AG08396 (cell line): ENCODE data around the gene CHAT.

ENCODE experiments used
- DNase-seq: peaks from one replicate; pipeline ENCODE4 v3.0.0; 2012; ENCODE audit warnings: low spot score, mixed read lengths

CHAT gene

DNA sequence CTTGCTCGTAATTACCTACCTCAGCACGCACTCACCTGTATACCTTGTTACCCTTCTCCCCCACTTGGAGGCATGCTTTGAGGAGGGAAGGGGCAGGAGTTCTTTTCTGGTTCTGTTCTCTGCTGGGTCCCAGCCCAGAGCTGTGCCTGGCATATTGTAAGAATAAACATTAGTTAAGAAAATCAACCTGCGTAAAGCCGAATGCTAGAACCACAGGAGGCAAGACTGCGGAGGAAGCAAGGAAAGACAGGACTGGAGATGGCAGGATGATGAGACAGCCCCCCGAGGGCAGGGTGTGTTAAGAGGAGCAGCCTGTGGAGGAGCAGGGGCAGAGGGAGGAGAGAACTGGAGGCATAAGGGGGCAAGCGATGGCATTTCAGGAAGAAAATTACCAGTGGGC is 75.1 kb downstream of the CHAT start:
- no peak for DNase-seq

DNA sequence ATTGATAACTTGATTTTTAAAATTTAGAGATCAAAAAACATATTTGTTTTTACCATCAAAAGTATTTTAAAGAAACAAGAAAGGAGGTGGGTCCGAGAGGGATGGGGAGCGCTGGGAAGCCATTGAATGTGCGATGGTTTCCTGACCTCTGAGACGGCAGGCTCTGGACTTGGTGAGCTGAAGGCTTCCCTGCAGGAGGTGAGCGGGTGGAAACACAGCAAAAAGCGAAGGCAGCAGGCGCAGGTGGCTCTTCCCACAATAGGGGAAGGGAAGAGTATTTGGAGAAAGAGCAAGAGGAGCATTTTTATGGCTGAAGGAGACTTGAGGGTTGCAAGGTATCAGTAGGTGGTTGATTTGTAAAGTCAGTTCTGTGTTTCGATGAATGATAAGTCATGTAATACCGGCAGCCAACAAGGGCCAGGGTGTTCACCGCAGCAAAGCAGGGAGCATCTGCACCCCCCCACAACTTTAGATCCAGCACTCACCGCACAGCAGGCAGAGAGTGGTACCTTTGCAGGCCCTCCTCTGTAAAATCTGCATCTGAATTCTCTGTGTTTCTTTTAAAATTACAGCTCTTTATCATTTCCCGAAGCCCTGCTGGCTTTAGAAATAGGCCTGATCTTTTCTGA is 76.2 kb downstream of the CHAT start:
- no peak for DNase-seq

DNA sequence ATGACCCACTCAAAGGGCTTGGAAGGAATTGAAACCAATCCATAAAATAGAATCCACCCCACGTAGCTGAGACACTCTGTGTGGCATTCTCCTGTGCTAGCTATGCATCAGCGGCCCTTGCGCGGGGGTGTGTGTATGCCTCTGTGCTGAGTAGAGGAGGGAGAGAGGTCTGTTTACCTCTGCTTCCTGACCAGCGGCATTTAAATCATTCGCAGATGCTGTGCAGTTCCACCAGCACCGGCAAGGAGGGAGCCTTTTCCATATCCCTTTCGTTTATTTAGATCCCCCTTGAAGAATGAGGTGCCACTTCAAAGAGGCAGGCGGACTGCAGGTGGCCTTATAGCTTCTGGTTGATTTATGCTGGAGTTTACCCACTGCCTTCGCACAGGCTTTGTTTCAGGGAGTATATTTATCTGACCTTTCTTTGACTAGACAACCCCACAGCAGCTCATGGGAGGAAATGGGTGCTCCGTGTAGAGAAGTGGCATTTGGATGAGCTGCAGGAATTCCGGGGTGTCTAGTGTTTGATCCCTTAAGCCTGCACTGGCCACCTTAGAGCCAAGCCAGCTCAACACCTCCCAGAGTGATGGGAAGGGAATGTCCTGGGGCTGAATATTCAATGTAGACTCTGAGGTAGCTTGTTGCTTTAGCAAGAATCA is 77.0 kb downstream of the CHAT start:
- DNase-seq, result no peak

DNA sequence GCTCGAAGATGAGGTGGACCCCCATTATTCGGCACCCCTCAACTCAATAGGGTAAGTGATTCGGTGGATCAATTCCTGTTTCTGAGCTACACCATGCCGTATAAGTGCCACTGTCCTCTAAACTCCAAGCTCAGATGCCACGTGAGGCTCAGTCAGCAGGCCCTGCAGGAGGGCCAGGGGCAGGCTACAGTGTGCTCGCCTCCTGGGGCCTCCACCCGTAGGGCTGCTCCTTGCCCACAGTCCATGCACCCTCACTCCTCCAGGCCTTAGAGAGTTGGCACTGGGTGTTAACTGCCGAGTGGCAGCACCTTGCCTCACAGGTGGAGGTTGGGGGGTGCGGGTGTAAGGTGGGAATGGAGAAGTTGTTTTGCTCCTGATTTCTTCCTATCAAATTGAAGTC is 77.8 kb downstream of the CHAT start:
- no peak for DNase-seq

DNA sequence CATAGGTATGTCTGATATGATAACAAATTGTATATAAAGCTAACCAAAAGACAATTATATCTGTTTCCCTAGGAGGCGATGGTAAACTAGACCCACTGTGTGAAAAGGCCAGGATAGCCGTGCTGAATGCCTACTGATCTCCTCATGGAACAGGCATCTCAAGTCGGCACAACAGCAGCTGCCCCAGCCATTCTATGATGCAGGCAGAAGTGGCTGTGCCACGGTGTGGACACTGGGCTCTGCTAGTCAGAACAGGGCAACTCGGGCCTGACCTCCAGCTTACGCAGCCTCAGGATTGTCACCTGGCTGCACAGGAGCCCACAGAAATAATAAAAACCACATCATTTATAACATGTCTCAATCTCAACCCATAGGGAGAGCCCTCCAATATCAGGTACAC is 80.6 kb downstream of the CHAT start:
- DNase-seq, result no peak

DNA sequence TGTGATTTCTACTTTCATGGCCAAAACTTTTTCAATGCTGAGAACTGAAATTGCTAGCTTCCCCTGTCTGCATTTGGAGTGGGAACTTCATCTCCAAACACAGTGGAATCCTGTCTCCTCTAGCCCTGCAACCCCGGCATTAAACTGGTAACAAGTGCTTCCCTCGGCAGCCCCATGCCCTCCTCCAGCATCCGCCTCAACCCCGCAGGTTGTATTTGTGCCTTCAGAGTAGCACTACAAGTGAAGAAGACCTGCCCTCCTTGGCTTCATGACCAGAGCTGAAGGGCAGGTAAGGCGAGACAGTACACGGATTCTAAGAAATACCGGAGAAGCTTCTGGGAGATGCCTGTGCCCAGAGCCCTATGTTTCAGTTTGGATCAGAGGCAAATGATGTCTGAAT is 82.5 kb downstream of the CHAT start:
- DNase-seq, result no peak

DNA sequence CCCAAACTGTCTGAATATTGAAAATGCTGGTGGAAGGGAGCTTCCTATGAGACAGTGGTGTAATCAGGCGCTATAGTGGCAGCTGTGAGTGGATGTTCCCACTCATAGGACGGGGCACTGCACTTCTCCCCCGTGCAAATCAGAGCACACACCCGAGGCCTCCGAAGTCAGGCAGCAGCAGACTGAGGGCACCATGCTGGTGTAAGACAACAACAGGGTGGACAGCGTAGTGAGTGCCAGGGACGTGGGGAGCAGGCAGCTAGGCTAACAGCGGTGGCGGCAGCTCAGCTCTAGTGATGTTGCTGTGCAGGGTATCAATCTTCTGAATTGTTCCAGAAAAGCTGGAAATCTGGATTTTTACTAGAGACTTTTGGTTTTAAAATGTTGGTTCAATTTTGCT is 84.8 kb downstream of the CHAT start:
- DNase-seq, result no peak

DNA sequence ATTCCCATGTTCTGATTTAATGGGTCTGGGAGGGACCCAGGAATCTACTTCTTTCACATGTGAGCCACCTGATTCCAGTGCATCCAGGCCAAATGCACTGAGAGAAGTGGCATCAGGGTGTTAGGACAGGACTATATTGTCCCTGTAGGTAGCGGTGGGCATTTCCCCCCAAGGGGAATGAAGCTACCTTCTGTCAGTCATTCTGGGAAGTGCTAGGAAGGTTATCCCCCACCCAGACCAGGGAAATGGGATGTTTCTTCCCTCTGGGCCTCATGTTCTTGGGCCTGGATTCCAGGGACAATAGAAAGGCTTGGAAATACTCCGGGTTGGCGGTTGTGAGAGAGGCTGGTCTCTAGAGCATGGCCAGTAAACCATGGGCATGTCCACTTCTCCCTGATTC is 86.4 kb downstream of the CHAT start:
- DNase-seq, result no peak

DNA sequence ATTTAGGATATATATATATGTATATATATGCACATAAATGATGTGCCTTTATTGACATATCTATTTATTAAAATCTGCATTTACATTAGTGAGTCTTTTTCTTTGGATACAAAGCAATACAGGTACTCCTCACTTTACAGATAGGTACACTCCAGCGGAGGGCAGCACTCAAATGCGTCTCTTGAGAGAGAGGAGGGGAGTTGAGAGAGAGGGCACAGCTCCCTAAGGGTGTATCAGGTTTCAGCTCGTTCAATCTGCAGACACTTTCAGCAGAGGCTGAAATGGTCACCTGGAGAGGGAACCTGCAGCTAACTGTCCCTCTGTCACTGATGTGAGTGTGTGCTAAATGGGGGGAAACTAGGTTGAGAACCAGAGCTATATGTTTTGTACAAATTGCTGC is 87.2 kb downstream of the CHAT start:
- no peak for DNase-seq

DNA sequence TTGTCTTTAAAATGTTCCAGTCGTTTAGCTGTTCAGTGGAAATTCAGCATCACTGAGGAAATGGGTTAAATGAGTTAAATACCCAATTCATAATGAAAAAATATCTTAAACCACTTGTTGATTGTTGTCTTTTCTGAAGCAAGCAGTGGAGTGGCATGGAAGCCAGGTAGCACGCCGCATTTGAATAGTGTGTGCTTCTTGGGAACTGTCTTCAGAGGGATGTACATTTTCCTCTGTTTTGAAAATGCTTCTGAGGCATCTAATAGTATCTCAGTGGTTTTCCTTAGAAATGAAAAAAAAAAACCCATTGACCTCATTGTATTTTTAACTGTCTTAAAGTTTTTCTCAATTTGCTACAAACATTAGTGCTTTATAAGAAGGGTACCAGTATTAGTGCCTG is 93.7 kb downstream of the CHAT start:
- no peak for DNase-seq

DNA sequence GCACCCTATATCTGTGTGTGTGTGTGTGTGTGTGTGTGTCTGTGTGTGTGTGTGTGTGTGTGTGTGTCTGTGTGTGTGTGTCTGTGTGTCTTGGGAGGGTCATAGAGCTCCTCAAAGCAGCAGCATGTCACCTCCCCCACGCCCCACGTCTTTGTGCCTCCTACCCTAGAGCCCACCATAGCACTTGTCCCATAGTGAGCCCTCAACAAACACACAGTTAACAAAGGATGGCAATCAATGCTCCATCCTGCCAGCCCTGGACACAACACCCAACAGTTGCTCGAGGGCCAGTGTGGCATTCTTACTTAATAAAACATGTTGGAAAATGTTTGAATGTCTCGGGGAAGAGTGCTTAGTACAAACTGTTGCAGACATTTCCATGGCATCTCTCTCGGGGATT is 96.1 kb downstream of the CHAT start:
- no peak for DNase-seq

DNA sequence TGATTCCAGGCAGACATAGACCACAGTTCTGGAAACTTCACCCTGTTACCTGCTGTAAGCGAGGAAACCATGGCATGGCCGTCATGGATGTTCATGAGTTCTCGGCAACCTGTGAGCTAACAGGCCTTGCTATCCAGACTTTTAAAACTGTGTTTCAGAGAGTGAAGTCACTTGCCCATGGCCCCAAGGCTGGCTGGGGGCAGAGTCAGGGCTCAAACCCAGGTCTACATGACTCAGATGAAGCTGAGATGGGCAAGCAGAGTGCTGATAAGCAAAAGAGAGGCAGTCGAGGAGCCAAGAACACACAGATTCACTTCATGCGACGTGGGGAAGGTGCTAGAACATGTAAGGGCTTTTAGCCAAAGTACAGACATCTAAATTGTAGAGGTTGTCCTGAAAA is 97.1 kb downstream of the CHAT start:
- no peak for DNase-seq

DNA sequence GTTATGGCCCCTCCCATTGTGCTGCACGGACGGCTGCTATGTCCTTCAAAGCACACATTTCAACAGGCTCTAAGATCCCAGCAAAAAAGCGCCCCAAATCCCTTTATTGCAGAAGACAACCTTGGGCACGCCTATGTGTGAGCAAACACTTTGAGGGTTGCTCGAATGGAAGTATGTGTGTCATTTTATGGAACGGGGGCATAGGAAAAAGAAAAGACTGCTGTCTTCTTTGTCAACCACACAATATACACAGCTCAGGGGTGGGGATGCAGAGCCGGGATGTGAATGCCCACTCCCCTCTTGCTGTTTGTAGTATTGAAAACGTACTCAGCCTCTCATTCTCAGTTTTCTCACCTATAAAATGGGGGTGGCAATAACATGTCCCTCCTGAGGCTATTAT is 97.6 kb downstream of the CHAT start:
- no peak for DNase-seq

DNA sequence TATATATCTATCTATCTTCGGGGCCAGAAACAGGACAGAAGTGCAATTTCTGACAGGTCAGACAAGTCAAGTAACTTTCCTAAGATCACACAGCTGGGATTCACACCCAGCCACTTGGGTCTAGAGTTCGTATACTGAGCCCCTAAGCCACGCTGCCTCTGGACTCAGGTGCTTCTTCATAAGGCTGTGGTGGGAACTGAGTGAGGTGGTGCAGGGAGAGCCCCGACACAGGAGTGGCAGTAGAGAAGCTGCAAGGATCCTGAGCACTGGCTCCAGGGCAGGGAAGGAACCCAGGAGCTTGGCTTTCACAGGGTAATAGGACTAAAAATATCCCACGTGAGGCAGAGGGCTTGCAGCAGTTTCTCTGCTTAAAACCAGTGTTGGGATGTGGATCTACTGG is 99.4 kb downstream of the CHAT start:
- no peak for DNase-seq
